ENCODE measurements around the gene CACNA1I.

The CACNA1I gene

DNA sequence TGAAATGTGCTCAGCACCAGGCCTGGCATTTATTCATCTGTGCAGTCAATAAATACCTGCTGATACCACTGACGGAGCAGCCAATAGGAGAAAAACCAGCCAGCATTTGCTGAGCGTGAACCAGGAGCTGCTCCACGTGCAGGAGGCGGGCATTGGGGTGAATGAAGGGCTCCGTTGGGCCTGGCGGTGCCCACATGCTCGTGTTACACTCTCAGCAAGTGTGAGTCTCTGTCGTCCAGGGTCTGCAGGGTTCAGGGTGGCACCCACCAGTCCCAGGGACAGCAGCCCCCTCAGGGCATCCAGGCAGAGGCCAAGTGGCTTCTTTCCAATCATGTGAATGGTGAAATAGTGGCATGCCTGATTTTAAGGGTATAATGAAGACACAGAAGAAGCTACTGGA lies 33.8 kb upstream of the CACNA1I start:
- TF ChIP-seq CTCF (IDR thresholded peaks at IDR 0.05; ENCODE audit: insufficient read depth, missing control alignments), result no peak
- no peak for FAIRE-seq
- DNase-seq (ENCODE audit: insufficient read length, low spot score), result no peak

DNA sequence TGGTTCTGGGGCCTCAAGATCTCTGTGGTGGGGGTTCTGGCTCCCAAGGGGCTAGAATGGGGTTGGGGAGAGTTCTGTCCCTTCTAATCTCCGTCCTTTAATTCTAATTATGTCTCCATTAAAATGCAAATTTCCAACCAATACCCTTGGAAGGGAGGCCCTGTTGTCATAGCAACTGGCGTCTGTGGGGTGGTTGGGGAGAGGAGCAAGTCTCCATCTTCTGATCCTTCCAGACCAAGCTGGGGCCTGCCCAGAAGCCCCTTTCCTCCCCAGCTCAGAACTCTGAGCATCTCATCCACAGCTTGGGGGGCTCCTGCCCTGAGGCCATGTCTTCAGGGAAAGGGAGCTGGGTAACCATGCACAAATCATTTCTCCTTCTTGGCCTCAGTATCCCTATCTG lies 32.6 kb upstream of the CACNA1I start:
- no peak for FAIRE-seq
- no peak for DNase-seq (ENCODE audit: insufficient read length, low spot score)
- no peak for TF ChIP-seq CTCF (IDR thresholded peaks at IDR 0.05; ENCODE audit: insufficient read depth, missing control alignments)

GRCh38 chr22:39543095-39543494 lies 27.5 kb upstream of the CACNA1I start:
- no peak for DNase-seq (ENCODE audit: insufficient read length, low spot score)
- peak; percentile 60 for TF ChIP-seq CTCF (IDR thresholded peaks at IDR 0.05; ENCODE audit: insufficient read depth, missing control alignments)
- no peak for FAIRE-seq

DNA sequence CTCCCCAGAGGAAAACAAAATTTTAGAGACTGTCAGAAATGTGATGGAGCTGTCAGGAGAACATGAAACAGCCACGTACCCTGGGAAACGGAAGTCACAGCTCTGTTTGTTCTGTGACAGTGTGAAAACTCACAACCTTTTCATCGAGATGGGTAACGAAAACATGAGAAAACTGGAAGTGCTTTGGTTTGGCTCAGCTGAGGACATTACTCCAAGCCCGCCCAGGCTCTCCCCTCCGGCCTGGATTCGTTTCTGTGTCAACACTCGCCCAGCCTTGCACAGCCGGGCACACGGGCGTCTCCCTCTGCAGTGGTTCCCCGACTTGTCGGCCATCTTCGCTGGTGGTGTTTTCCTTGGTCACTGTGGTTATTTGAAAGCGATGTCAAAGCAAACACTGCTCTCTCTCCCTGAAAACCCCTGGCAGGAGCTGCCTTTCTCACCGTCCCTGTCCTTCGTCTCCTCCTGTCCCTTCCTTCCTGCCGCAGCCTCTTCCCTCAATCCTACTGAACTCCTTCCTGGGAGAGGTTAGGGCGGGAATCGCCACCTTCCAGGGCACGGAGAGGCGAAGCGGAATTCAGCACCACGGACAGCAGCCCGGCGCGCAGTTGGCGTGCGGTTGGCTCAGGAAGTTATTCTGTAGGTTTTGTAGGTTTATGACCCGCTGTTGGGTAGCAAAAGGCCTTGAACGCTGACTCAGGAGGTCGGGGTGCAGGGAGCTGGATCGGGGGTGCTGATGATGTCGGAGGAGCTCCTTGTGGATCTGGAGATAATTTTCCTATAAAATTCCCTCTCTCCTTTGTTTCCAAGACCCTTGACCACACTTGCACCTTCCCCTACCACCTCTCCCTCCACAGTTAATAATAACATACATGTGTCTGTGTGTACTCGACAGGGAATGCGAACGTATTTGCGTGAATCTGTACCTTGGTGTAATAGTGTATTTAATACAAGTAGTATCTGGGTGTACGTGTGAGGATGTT lies 24.9 kb upstream of the CACNA1I start:
- no peak for TF ChIP-seq CTCF (IDR thresholded peaks at IDR 0.05; ENCODE audit: insufficient read depth, missing control alignments)
- DNase-seq (ENCODE audit: insufficient read length, low spot score), result no peak
- no peak for FAIRE-seq

GRCh38 chr22:39546889-39547586 lies 23.5 kb upstream of the CACNA1I start:
- FAIRE-seq (no peak), DNase-seq (ENCODE audit: insufficient read length, low spot score) (no peak)
- TF ChIP-seq CTCF (IDR thresholded peaks at IDR 0.05; ENCODE audit: insufficient read depth, missing control alignments), result no peak

GRCh38 chr22:39547587-39547947 lies 23.0 kb upstream of the CACNA1I start:
- no peak for TF ChIP-seq CTCF (IDR thresholded peaks at IDR 0.05; ENCODE audit: insufficient read depth, missing control alignments)
- DNase-seq (ENCODE audit: insufficient read length, low spot score) (no peak), FAIRE-seq (no peak)

DNA sequence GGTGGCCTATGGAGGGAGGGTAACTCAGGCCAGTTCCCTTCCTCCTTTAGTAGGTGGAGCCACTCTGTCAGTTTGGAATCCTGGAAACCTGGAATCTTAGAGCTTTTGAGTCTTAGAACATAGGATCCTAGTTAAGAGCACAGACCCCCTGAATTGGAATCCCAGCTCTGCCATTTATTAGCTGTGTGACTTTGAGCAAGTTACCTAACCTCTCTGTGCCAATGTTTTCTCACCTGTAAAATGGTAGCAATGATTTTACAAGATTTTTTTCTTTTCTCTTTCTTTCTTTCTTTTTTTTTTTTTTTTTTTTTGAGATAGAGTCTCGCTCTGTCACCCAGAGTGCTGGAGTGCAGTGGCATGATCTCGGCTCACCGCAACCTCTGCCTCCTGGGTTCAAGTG lies 17.1 kb upstream of the CACNA1I start:
- no peak for DNase-seq (ENCODE audit: insufficient read length, low spot score)
- FAIRE-seq, result no peak
- TF ChIP-seq CTCF (IDR thresholded peaks at IDR 0.05; ENCODE audit: insufficient read depth, missing control alignments), result no peak

All from D721Med (cell line).